Neural cell (in vitro differentiated cells): ENCODE measurements around the gene GRB2.

Experiments used
- CTCF ChIP-seq: fragments of 450-650 bp; IDR thresholded peaks from 2 replicates; pipeline ENCODE4 v1.5.1; 2014; ENCODE audit warnings: antibody characterized with exemption, mild to moderate bottlenecking, moderate library complexity; ENCODE audit not compliant: poor library complexity, severe bottlenecking
- POLR2AphosphoS5 ChIP-seq: IDR thresholded peaks from 2 replicates; pipeline ENCODE4 v1.6.1; 2012
- RAD21 ChIP-seq: fragments of 450-650 bp; conservative IDR thresholded peaks from 2 replicates; pipeline ENCODE4 v1.6.1; 2014; ENCODE audit warnings: antibody characterized with exemption, mild to moderate bottlenecking, moderate library complexity
- SMC3 ChIP-seq: fragments of 450-650 bp; conservative IDR thresholded peaks from 2 replicates; pipeline ENCODE4 v1.6.1; 2014; ENCODE audit warnings: antibody characterized with exemption, mild to moderate bottlenecking, moderate library complexity; ENCODE audit not compliant: poor library complexity

GRCh38 chr17:75346906-75347305 is 58.6 kb downstream of the GRB2 start:
- TF ChIP-seq CTCF, result no peak
- no peak for TF ChIP-seq RAD21
- no peak for TF ChIP-seq SMC3
- TF ChIP-seq POLR2AphosphoS5, result no peak
